ENCODE measurements around the gene CREBZF.

The CREBZF gene, protein sequence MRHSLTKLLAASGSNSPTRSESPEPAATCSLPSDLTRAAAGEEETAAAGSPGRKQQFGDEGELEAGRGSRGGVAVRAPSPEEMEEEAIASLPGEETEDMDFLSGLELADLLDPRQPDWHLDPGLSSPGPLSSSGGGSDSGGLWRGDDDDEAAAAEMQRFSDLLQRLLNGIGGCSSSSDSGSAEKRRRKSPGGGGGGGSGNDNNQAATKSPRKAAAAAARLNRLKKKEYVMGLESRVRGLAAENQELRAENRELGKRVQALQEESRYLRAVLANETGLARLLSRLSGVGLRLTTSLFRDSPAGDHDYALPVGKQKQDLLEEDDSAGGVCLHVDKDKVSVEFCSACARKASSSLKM

DNA sequence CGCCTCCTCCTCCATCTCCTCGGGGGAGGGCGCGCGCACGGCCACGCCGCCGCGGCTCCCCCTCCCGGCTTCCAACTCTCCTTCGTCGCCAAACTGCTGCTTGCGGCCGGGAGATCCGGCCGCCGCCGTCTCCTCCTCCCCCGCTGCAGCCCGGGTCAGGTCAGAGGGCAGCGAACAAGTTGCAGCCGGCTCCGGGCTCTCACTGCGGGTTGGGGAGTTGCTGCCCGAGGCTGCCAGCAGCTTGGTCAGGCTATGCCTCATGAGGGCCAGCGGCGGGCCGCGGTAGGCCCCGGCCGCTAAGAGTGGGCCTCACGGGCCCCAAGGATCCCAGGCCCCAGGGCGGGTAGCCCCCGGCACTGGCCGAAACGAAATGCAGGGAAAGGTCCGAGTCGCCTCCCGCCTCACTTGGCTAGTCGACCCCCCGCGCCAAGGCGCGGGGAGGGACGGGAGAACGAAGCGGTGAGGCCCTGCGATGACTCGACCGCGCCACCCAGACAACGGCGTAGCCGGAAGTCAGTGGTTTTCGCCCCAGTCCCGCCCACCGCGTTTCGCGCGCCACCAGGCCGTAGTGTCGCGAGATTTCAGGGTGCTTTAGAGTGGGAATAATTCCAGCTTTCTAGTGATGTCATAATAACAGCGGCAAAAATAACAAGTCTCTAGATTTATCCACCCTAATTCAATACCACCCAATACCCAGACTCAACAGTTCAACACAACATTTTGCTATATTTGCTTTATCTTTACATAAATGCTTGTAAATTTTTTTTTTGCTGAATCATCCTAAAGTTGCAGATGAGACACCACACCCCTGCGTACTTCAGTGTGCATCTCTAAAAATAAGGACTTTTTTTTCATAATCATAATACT lies at the start of gene CREBZF:
Gene CREBZF (minus strand): TSS at position 515 of the 867 bp plus-strand sequence. CDS start 254 bp downstream, at position 261.
- H3K27ac ChIP-seq = peak within 1 kb of the TSS; percentile 96
- TF ChIP-seq, protein P1, sequence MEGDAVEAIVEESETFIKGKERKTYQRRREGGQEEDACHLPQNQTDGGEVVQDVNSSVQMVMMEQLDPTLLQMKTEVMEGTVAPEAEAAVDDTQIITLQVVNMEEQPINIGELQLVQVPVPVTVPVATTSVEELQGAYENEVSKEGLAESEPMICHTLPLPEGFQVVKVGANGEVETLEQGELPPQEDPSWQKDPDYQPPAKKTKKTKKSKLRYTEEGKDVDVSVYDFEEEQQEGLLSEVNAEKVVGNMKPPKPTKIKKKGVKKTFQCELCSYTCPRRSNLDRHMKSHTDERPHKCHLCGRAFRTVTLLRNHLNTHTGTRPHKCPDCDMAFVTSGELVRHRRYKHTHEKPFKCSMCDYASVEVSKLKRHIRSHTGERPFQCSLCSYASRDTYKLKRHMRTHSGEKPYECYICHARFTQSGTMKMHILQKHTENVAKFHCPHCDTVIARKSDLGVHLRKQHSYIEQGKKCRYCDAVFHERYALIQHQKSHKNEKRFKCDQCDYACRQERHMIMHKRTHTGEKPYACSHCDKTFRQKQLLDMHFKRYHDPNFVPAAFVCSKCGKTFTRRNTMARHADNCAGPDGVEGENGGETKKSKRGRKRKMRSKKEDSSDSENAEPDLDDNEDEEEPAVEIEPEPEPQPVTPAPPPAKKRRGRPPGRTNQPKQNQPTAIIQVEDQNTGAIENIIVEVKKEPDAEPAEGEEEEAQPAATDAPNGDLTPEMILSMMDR (IDR thresholded peaks at IDR 0.05) = no peak
- TF ChIP-seq ZFX (IDR thresholded peaks at IDR 0.05; ENCODE audit: borderline replicate concordance) = peak; percentile 40; the same call in 1 of the 2 replicates

DNA sequence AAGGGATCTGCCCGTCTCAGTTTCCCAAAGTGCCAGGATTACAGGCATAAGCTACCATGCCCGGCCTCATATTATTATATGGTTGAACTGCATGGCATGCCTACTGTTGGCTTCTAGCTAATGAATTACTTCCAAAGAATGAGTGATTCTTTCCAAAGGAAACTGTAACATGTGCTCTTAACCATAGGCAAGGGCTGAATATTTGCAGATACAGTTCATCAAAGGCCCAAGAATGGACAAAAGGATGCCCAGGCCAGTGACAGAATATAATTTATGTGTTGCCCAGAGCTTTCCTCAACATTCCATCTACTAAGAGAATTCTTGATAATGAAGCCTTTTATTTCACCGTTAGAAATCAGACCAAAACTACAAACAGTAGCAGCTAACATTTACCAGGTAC lies 48.0 kb upstream of the CREBZF start:
- TF ChIP-seq, protein P1 (IDR thresholded peaks at IDR 0.05) = no peak
- TF ChIP-seq ZFX (IDR thresholded peaks at IDR 0.05; ENCODE audit: borderline replicate concordance) = no peak
- no peak overlapping the region for H3K27ac ChIP-seq

DNA sequence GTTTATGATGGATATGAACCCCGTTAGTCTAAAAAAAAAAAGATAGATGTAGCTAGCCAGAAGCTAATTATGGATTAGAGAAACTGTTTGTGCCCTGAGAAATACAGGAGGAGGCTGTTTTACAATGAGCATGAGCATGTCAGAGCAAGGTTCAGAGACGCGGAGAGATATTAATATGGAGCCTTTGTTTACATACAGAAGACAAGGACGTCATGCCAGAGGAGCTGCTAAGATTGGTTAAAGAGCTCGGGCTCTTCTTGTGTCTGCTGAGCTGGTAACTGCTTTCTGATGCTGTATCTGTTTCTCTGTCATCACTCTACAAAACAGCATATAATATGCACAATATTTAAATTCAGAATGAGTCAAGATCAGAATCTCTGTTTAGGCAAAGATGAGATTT lies 46.0 kb upstream of the CREBZF start:
- H3K27ac ChIP-seq = no peak overlapping the region
- no peak for TF ChIP-seq ZFX (IDR thresholded peaks at IDR 0.05; ENCODE audit: borderline replicate concordance)
- TF ChIP-seq, protein P1 (IDR thresholded peaks at IDR 0.05) = no peak

DNA sequence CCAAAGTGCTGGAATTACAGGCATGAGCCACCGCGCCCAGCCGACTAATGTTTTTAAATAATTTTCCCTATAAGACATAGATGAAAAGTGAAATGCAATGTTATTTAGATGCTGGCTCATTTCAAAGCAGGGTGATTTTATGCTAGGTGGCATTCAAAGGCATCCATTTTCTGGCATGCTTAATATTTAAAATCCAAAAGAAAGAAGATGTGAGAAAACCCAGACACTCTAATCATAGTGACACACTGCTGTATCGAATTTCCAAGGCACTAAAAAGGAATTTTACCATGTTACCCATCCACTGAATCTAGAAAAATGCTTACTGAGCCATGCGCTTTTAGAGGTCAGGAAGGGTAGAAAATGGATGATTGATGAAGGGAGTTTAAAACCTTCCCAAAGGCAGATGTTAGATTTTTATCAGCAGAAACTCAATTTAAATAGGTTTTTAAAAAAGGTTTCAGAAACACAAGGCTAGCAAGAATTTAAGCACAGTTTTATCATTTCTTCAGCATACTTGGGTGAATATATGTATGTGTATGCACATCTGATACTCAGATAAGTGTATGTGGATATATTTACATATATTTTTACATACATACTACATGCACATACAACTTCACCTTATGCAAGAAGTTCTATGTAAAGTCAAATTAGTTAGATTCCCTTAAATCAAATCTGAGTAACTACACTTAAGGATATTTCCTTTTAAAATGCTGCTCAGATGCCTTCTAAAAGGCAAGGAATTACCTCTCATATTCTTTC lies 45.2 kb upstream of the CREBZF start:
- no peak overlapping the region for H3K27ac ChIP-seq

DNA sequence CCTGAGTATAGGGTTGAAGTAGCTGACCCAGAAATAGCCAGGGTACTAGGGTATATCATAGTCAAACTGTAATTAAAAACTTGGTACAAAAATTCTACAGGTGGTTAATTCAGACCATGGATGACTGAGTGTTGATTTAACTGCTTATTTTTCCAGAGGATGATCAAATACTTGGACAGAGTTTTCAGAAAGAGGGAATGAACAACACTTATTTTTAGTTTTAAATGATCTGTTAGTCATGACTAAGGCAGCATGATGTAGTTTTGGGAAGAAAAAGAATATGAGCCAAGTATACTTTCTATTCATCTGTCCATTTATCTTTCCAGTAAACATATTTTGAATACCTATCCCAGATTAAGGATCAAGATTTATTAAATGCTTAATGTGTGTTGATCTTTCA lies 40.9 kb upstream of the CREBZF start:
- H3K27ac ChIP-seq = no peak overlapping the region
- no peak for TF ChIP-seq ZFX (IDR thresholded peaks at IDR 0.05; ENCODE audit: borderline replicate concordance)
- TF ChIP-seq, protein P1 (IDR thresholded peaks at IDR 0.05) = no peak

More for the DNA sequence above, 45.2 kb upstream of the CREBZF start:
- TF ChIP-seq, protein P1 (IDR thresholded peaks at IDR 0.05) = no peak
- TF ChIP-seq ZFX (IDR thresholded peaks at IDR 0.05; ENCODE audit: borderline replicate concordance) = no peak

DNA sequence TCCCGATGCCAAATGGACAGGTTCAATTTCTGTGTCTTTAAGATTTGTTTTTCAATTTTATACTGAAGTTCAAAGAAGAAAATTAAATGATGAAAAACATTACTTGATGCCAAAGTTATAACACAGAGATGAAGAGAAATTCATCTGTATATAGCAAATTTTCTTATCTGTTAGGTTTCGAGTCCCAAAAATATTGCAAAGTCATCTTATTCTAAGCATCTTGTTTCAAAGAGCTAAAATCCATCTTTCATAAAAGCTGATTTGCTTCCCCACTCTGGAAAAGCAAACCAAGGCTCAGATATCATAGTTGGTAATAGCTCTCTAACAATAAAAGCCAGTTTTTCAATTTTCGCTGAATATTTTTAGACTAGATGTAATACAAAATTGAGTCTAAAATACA lies 40.0 kb upstream of the CREBZF start:
- TF ChIP-seq, protein P1 (IDR thresholded peaks at IDR 0.05) = no peak
- no peak for TF ChIP-seq ZFX (IDR thresholded peaks at IDR 0.05; ENCODE audit: borderline replicate concordance)
- H3K27ac ChIP-seq = no peak overlapping the region
